GM15510 (cell line): ENCODE data around the gene ATP6V0A1.
A peak's percentile ranks its signal among the peaks of the same experiment; 100 is the strongest.

Experiments used
- POLR2A ChIP-seq: IDR thresholded peaks from 3 replicates; pipeline ENCODE4 v1.6.1; 2011; ENCODE audit warnings: borderline replicate concordance; ENCODE audit not compliant: insufficient read length; ENCODE audit errors: extremely low read depth

ATP6V0A1 gene

DNA sequence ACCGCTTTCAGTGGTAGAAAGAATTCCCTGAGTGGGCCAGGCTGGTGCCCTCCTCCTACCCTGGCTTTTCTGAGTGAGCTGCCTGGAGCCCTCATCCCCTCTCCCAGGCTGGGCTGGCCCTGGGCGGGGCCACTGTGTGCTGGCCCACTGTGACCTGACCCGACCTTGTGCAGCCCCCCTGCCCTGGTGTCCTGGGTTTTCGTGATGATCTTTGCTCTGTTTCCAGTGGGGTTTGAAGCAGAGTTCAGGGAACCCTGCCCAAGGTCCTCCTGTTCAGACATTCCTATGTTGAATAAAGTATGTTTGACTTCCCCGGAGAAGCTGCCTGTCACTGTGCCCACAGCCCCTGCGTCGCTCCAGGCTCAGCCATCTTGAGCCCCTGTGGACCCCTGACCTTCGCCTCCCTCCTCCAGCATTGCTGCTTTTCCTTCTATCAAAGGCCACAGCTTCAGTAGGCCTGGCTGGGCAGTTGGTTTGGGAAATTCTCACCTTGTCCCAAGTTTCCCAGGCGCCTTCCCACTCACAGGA is 63.6 kb downstream of the ATP6V0A1 start:
- no peak for TF ChIP-seq POLR2A

DNA sequence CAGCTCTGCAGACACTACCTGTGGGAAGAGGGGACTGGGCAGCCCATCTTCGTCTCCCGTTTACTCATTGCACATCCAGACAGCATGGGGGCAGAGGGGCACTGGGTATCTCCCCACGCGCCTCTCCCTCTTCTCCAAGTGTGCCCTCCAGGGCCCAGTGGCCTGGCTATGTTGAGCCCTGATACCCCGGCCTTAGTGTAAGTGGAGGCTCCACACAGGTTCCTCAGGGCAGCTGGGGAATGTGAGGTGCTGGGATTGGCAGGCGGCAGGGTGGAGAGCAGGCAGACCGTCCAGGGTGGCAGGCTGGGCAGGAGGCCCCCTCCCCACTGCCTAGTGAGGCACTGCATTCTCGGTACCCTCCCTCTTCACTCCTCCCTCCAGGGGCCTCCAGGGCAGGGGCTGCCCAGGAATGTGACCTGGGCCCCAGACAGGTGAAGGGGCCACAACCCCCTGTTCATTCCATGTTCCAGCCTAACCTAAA is 64.2 kb downstream of the ATP6V0A1 start:
- no peak for TF ChIP-seq POLR2A

- TF ChIP-seq POLR2A, result no peak
Observed at GRCh38 chr17:42525221-42525620, 66.5 kb downstream of the ATP6V0A1 start.

DNA sequence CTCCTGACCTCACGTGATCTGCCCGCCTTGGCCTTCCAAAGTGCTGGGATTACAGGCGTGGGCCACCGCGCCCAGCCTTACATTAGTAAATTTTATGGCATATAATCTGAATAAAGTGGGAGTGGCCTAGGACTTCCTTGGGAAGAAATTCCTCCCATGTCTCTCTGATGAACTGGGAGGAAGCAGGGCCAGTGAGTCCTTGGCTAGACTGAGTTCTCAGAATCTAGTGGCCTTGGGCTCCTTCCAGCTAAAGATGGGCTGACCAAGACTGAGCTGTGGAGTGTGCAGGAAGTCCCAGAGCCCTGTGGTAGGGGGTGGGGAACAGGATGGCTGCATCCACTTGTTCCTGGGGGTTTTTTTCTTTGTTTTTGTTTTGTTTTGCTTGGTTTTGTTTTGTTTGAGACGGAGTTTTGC is 67.4 kb downstream of the ATP6V0A1 start:
- no peak for TF ChIP-seq POLR2A

DNA sequence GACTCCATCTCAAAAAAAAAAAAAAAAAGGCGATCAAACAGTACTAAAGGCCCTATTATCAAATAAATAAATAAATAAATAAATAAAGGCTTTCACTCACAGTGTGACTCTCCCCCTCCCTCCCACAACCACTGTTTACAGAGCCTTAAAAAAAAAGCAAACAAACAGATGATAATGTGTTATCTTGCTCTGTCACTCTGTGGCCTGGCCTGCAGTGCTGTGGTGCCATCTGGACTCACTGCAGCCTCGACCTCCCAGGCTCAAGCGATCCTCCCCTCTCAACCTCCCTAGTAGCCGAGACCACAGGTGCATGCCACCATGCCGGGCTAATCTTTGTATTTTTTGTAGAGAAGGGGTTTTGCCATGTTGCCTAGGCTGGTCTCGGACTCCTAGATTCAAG is 69.3 kb downstream of the ATP6V0A1 start:
- TF ChIP-seq POLR2A, result no peak

DNA sequence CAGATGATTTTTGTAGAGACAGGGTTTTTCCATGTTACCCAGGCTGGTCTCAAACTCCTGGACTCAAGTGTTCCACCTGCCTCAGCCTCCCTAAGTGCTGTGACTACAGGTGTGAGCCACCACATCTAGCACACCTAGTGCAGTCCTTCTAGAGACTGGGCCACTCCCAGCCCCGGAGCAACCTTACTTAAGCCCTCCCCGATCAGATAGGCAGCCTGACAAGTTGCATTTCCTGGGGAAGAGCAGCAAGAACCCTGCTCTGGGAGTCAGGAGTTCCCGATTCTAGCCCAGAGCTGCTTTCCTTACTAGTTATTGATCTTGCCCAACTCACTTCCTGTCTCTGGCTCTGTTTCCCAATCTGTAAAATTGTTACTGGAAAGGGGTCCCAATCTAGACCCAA is 70.4 kb downstream of the ATP6V0A1 start:
- no peak for TF ChIP-seq POLR2A

GRCh38 chr17:42530952-42531454 is 72.3 kb downstream of the ATP6V0A1 start:
- no peak for TF ChIP-seq POLR2A

DNA sequence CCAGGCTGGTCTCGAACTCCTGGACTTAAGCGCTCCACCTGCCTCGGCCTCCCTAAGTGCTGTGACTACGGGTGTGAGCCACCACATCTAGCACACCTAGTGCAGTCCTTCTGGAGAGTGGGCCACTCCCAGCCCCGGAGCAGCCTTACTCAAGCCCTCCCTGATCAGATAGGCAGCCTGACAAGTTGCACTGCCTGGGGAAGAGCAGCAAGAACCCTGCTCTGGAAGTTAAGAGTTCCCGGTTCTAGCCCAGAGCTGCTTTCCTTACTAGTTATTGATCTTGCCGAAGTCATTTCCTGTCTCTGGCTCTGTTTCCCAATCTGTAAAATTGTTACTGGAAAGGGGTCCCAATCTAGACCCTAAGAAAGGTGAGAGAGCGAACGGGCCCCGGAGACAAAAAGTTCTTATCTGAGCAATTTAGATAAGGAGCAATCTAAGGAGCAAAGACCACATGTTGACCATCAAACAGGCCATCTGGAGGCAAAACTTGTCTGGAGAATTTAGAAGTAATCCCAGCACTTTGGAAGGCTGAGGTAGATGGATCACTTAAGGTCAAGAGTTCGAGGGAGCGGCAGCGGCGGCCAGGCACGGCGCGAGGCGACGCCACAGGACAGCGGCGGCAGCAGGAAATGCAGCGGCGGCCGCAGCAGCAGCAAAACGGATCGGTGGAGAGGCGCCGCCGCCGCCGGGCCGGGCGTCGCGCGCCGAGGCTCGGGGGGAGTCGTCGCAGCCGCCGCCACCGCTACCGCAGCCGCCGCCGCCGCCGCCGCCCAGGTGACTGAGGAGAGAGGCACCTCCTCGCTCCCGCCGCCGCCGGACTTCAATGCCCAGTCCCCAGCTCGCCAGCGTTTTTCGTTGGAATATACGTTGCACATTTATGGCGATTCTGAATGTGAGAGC is 73.0 kb downstream of the ATP6V0A1 start:
- peak; percentile 32 for TF ChIP-seq POLR2A

DNA sequence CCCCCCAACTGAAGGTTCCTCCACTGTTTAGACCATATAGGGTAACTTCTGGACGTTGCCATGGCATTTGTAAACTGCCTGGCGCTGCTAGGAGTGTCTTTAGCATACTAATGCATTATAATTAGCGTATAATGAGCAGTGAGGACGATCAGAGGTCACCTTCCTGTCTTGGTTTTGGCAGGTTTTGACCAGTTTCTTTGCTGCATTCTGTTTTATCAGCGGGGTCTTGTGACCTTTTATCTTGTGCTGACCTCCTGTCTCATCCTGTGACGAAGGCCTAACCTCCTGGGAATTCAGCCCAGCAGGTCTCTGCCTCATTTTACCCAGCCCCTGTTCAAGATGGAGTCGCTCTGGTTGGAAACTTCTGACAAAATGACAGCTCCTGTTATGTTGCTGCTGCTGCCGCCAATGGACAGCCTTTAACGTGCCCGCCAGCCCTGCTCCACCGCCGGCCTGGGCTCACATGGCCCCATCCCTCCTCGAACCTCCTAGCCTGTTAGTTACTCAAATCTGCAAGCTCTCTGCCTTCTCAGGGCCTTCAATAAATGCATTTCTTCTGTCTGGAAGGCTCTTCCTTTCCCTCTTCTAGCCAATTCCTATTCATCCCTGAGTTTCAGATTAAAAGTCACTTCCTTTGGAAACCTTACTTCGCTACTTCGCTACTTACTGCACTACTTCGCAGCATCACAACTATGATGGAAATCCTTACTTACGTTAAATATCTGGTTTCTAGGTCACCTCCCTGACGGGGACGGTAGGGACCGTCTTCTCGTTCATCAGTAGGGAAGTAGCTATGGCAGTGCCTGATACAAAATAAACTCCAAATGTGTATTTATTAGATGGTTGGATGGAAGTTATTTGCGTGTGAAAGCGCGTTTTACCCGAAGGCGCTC is 76.7 kb downstream of the ATP6V0A1 start:
- TF ChIP-seq POLR2A, result no peak

GRCh38 chr17:42536048-42536371 is 77.3 kb downstream of the ATP6V0A1 start, which contains the start of gene NAGLU:
Gene NAGLU (plus strand): TSS chr17:42536241. CDS start chr17:42536273, 32 bp downstream.
- TF ChIP-seq POLR2A, result peak; percentile 85

DNA sequence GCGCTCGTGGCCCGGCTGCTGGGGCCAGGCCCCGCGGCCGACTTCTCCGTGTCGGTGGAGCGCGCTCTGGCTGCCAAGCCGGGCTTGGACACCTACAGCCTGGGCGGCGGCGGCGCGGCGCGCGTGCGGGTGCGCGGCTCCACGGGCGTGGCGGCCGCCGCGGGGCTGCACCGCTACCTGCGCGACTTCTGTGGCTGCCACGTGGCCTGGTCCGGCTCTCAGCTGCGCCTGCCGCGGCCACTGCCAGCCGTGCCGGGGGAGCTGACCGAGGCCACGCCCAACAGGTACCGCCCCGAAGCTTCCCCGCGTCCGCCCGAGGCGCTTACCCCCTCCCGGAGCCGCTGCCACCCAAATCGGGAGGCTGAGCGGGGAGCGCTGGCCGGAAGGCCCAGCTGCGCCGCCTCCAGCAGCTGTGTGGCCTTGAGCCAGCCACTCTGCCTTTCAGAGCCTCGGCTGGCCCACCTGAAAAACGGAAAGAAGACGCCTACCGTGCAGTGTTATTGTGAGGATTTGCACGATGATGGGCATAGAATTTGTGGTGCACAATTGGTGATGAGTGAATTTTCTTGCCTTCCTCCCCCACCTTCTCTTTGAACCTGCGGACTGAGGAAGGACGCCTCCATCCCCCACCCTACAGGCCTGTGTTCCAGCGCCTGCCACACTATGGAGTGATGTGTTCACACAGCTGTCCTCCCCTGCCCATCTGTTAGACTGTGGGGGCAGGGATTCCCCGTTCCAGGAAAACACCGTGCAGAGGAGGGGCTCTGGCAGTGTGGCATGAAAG is 77.9 kb downstream of the ATP6V0A1 start:
- TF ChIP-seq POLR2A, result no peak

GRCh38 chr17:42537156-42537805 is 78.6 kb downstream of the ATP6V0A1 start:
- TF ChIP-seq POLR2A, result no peak

DNA sequence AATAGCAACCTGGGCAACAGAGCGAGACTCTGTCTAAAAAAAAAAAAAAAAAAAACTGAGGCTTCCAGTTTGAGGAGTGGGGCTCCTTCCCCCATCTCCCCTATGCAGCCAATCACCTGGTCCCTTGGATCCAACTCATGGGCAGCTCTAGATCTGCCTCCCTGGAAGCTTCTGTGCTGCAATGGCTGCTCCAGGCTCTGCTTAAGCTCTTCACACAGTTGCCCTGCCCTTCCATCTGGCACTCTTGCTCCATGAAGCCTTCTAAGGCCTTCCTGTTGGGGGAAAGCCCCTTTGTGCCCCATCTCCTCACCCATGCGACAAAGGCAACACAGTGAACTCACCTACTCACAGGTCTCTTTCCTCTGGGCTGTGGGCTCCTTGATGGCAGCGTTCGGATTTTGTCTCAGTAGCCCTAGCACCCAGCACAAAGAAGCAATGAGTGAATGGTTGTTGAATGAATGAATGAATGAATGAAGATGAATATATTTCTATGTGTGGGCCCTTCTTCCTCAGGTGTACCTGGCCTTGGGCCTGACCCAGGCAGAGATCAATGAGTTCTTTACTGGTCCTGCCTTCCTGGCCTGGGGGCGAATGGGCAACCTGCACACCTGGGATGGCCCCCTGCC is 79.3 kb downstream of the ATP6V0A1 start:
- TF ChIP-seq POLR2A, result no peak

GRCh38 chr17:42538482-42538881 is 79.8 kb downstream of the ATP6V0A1 start:
- no peak for TF ChIP-seq POLR2A
